HEK293 (cell line): ENCODE data around the gene CACNA2D4.

Source experiments
- CTCF ChIP-seq: fragments of 450-650 bp; formaldehyde crosslinking; IDR thresholded peaks from 2 replicates; pipeline ENCODE4 v1.5.1; 2016; ENCODE audit warnings: missing biosample characterization, missing genetic modification characterization
- REST ChIP-seq: fragments of 450-650 bp; formaldehyde crosslinking; IDR thresholded peaks from 2 replicates; pipeline ENCODE4 v1.5.1; 2016; ENCODE audit warnings: missing biosample characterization, missing genetic modification characterization
- TCF7L2 ChIP-seq: IDR thresholded peaks from 2 replicates; pipeline ENCODE4 v1.6.1; 2011; ENCODE audit warnings: low read depth, mild to moderate bottlenecking, inconsistent platforms, low read length, moderate library complexity, borderline replicate concordance
- ZNF514 ChIP-seq: fragments of 450-650 bp; formaldehyde crosslinking; IDR thresholded peaks from 2 replicates; pipeline ENCODE4 v1.5.1; 2016; ENCODE audit warnings: missing biosample characterization, missing genetic modification characterization

GRCh38 chr12:1852076-1852475 is 66.4 kb downstream of the CACNA2D4 start:
- TF ChIP-seq ZNF514 (no peak), TCF7L2 (no peak), CTCF (no peak), REST (tag by site-specific recombination) (no peak)
